Measurements from ENCODE around the gene EXO1.

DNA sequence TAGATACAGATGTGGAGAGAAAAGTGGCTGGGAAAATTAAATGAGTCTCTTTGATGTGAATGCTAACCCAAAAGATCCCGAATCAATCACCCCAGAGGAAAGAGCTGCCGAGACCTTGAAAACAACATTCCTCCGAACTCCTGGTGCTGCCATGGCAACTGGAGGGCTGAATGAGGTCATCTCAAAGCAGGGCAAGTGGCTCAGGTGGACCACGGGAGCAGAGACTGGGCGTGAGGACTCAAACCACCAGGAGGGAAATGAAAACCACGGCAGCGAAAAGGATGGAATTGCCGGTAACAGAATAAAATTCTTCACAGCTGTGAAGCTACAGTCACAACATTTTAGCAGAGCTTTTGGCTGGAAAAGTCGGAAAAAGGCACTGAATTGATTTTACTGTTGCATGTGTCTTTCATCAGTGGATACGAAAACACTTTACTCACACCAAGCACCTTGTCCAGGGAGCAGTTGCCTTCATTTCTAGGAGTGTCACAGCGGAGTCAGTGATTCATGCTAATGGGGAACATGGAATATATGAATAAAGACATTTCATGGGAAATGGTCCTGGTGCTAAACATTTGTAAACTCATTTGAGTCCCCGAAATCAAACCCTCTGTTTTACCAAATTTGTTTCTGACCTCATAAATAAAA, 86.3 kb downstream of the EXO1 start:
- no peak for TF ChIP-seq SP1 (IDR thresholded peaks at IDR 0.05)
- no peak for TF ChIP-seq FOXK2 (IDR thresholded peaks at IDR 0.05)
- no peak for TF ChIP-seq ARNT (IDR thresholded peaks at IDR 0.05)
- TF ChIP-seq FOXM1 (IDR thresholded peaks at IDR 0.05; ENCODE audit: borderline replicate concordance): no peak
- TF ChIP-seq NFRKB (IDR thresholded peaks at IDR 0.05): no peak
- no peak for TF ChIP-seq BHLHE40 (IDR thresholded peaks at IDR 0.05; ENCODE audit: borderline replicate concordance)
- no peak for TF ChIP-seq L3MBTL2 (conservative IDR thresholded peaks at IDR 0.05)
- TF ChIP-seq SUZ12 (IDR thresholded peaks at IDR 0.05): no peak
- no peak for TF ChIP-seq ELF4 (IDR thresholded peaks at IDR 0.05)
- no peak for TF ChIP-seq TARDBP (IDR thresholded peaks at IDR 0.05)
- no peak for TF ChIP-seq FOXA1 (IDR thresholded peaks at IDR 0.05)
